Tibial nerve (tissue), 4 donors: Measurements from ENCODE around the gene TFEB. TPM values are rescaled to one million over a fixed set of nuclear protein-coding genes. Genes with fewer than 3 reads are reported as not detected.

Experiments
- DNase-seq, 2 donors: peaks; one replicate each; pipeline ENCODE4 v3.0.0-alpha.2; 2019; ENCODE audit warnings: low spot score in 2 of 2
- H3K27ac ChIP-seq, 4 donors: fragments of 200-600 bp; sonication (generic) in 3 of 4; one replicate each; pipeline ENCODE4 v1.5.1; 2017 to 2019; ENCODE audit warnings: mild to moderate bottlenecking in 1 of 4
- H3K27me3 ChIP-seq, 2 donors: fragments of 200-600 bp; sonication (generic) in 1 of 2; one replicate each; pipeline versions ENCODE4 v1.5.1 to v1.6.0; 2017 to 2019
- H3K36me3 ChIP-seq, 3 donors: fragments of 200-600 bp; sonication (generic); one replicate each; pipeline ENCODE4 v1.5.1; 2018 to 2019
- H3K4me1 ChIP-seq, 4 donors: fragments of 200-600 bp; sonication (generic) in 3 of 4; one replicate each; pipeline ENCODE4 v1.5.1; 2017 to 2019
- H3K4me3 ChIP-seq, 4 donors: fragments of 200-600 bp; sonication (generic) in 3 of 4; one replicate each; pipeline ENCODE4 v1.5.1; 2017 to 2019; ENCODE audit warnings: mild to moderate bottlenecking in 1 of 4, moderate library complexity in 1 of 4
- H3K9me3 ChIP-seq, 4 donors: fragments of 200-600 bp; sonication (generic) in 3 of 4; one replicate each; pipeline ENCODE4 v1.5.1; 2017 to 2019
- EP300 ChIP-seq, 2 donors: sonication (generic); formaldehyde crosslinking; IDR thresholded peaks; one replicate each; pipeline ENCODE4 v1.6.1; 2017; ENCODE audit warnings: antibody characterized with exemption in 2 of 2, mild to moderate bottlenecking in 1 of 2
- POLR2A ChIP-seq, 2 donors: fragments of 450-650 bp; IDR thresholded peaks; one replicate each; pipeline ENCODE4 v1.6.1; 2017; ENCODE audit warnings: antibody characterized with exemption in 2 of 2, mild to moderate bottlenecking in 2 of 2, moderate library complexity in 2 of 2
- WGBS, 2 donors: methylation state at CpG; one replicate each; pipeline ENCODE4 v1.1.5; 2018; 5-methylcytosine and 5-hydroxymethylcytosine counted together
- total RNA-seq, 4 donors: library from RNA; depleted of rRNA; stranded (reverse); fragments of >200 nt; gene quantifications; one replicate each; pipeline ENCODE4 v1.1.0, GENCODE V29; 2016
- TF ChIP-seq, protein P1 (sequence below), 5 experiments: fragments of 200-600 bp in 3 of 5; fragments of 450-650 bp in 2 of 5; sonication (generic) in 3 of 5; IDR thresholded peaks; one replicate each; pipeline ENCODE4 v1.5.1; 2016 to 2019; ENCODE audit warnings: antibody characterized with exemption in 5 of 5, mild to moderate bottlenecking in 3 of 5, moderate library complexity in 2 of 5

Gene TFEB
- total RNA-seq, 4 donors from 2014 or later: 19.2 to 28.8 (median 20.6) TPM

DNA sequence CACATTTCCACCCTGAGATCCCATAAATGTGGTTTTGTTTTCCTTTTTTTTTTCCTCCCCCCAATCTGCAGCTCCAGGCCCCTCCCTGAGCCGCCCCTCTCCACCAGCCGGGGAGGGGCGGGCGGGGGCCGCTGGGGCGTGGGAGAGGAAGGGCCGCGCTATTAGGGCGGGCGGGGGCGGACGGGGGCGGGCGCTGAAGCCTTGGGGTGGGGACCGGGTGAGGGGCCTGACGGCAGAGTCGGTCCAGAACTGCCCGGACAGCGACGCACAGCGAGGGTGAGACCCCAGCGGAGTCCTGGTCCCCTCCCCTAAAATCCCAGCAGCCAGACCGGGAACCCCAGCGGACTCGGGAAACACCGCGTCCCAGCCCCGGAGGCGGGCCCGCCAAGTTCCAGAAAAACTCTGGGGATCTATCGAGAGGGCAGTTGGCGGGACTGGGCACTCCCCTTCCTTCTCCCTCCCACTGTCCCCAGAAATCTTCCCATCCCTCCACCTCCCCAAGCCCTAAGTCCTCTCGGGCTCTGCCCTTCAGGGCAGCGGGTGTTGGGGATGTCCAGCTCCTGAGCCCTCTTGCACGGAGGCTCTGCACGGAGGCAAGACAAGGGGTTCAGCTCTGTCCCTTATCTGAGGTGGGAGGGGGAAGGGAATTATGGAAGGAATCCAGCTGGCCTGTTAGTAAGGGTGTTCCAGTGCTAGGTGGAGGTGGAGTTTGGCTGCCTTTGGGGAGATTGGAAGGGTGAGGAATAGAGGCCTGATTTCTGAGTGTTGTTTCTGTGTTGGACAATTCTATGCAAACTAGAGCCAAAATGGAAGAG, 45.4 kb upstream of the TFEB start, which contains the start of gene PRICKLE4:
TSS of gene PRICKLE4 (plus strand) at position 232 of the 815 bp plus-strand sequence. CDS start 2,692 bp downstream, outside the sequence.
- peak in 1 of 2 donors; percentile 42 for DNase-seq
- TF ChIP-seq POLR2A (IDR thresholded peaks at IDR 0.05) (no peak), EP300 (IDR thresholded peaks at IDR 0.05) (no peak)
- TF ChIP-seq, protein P1, sequence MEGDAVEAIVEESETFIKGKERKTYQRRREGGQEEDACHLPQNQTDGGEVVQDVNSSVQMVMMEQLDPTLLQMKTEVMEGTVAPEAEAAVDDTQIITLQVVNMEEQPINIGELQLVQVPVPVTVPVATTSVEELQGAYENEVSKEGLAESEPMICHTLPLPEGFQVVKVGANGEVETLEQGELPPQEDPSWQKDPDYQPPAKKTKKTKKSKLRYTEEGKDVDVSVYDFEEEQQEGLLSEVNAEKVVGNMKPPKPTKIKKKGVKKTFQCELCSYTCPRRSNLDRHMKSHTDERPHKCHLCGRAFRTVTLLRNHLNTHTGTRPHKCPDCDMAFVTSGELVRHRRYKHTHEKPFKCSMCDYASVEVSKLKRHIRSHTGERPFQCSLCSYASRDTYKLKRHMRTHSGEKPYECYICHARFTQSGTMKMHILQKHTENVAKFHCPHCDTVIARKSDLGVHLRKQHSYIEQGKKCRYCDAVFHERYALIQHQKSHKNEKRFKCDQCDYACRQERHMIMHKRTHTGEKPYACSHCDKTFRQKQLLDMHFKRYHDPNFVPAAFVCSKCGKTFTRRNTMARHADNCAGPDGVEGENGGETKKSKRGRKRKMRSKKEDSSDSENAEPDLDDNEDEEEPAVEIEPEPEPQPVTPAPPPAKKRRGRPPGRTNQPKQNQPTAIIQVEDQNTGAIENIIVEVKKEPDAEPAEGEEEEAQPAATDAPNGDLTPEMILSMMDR (IDR thresholded peaks at IDR 0.05): no peak
- Histone ChIP-seq H3K4me3 (peak within 1 kb of the TSS; percentile 58 to 89 (median 70)), H3K9me3 (no peaks in the 10 kb centered on the region), H3K4me1 (peaks cover 2 to 67% (median 28%) of the 10 kb centered on the region in 4 donors), H3K27ac (peak within 1 kb of the TSS; percentile 73 to 91 (median 80)), H3K36me3 (peaks cover 0 to 19% (median 0%) of the 10 kb centered on the region in 3 donors), H3K27me3 (no peaks in the 10 kb centered on the region)
- WGBS, 2 donors: 1% methylated on average over 22 to 31 of the region's 36 CpGs

DNA sequence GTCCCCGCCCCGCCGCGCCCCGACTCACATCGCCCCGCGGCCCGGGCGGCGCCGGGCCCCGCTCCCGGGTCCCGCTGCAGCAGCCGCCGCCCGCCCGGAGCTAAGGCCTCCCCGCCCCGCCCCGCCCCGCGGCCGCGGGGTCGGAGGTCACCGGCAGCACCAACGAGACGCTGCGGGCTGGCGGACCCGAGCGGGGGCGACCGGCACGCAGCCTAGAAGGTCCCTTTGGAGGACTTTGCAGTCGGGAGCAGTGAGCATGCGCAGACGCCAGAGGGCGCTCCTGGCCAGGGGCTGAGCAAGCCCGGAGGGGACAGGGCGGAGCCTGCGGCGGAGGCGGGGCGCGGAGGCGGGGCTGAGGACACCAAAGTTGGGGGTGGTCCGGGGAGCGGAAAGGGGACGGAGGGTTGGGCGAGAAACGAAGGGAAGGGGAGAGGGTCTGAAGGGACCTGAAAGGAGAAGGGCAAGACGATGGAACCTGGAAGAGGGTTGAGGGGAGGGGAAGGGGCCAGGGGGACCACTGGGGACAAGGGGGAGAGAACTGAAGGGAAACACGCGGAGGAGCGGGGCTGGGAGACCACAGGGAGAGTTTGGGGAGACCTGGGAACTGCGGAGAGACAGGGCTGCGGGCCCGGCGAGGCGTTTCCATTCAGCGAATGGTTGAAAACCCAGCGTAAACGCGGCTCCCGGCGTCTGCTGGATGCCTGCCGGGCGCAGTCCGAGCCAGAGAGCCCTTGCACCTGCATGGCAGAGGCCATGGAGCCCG, 44.6 kb upstream of the TFEB start, which contains the start of gene FRS3:
TSS of gene FRS3 (minus strand) at position 113 of the 763 bp plus-strand sequence. CDS start 2,913 bp downstream, outside the sequence.
- no peaks in the 10 kb centered on the region for H3K9me3 ChIP-seq
- peaks cover 0 to 27% (median 0%) of the 10 kb centered on the region in 3 donors for H3K36me3 ChIP-seq
- TF ChIP-seq, protein P1 (IDR thresholded peaks at IDR 0.05): peak; percentile 95 to 99 (median 98)
- TF ChIP-seq EP300 (IDR thresholded peaks at IDR 0.05) (peak; percentile 16 to 79), POLR2A (IDR thresholded peaks at IDR 0.05) (peak in 1 of 2 donors; percentile 49)
- H3K4me1 ChIP-seq: peaks cover 0 to 59% (median 23%) of the 10 kb centered on the region in 4 donors
- 0% methylated on average over 43 to 48 of the region's 73 CpGs for WGBS, 2 donors
- H3K4me3 ChIP-seq: peak within 1 kb of the TSS; percentile 58 to 89 (median 70)
- H3K27ac ChIP-seq: peak within 1 kb of the TSS; percentile 73 to 91 (median 80)
- peak; percentile 94 to 96 for DNase-seq
- no peaks in the 10 kb centered on the region for H3K27me3 ChIP-seq

DNA sequence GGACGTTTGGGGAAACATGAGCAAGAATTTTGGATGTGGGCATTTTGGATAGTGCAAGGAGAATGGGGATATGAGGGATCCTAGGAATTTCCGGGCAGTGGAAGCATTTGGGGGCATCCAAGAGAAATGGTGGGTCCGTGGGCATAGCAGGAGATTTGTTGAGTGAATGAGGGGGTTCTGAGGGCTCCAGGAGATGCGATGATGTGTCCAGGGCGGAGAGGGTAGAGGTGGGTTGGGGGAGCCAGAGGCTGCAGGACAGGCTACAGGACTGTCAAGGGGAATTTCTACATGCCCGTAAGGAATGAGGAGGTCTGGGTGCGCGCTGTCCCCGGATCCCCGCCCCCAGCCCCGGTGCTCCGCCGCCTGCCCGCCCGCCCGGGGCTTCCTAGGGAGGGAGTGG, 43.9 kb upstream of the TFEB start:
- H3K9me3 ChIP-seq: no peaks in the 10 kb centered on the region
- no peaks in the 10 kb centered on the region for H3K27me3 ChIP-seq
- H3K27ac ChIP-seq: peak overlapping the region in 3 of 4 donors; percentile 36 to 91 (median 60)
- 1 to 2% methylated on average over 12 to 16 of the region's 16 CpGs for WGBS, 2 donors
- peaks cover 0 to 33% (median 0%) of the 10 kb centered on the region in 3 donors for H3K36me3 ChIP-seq
- peak overlapping the region; percentile 58 to 89 (median 61) for H3K4me3 ChIP-seq
- no peak for DNase-seq
- TF ChIP-seq POLR2A (IDR thresholded peaks at IDR 0.05): no peak
- H3K4me1 ChIP-seq: peaks cover 0 to 53% (median 18%) of the 10 kb centered on the region in 4 donors

DNA sequence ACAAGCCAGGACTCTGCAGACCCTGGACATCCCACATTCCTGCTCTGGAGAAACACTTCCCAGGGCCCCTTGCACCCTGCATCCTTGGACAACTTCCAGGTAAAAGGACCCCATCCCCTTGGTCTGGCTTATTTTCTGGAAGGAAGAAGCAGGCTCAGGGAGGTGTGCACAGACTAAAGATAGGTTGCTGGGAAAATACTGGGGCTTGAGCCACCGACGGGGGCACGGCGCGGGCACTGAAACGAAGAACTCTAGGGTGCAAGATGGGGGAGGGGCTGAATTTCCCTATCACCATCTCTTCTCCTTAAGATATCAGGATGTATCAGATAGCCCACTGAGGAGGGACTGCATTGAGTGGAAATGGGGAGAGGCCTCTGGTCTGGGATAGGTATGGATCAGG, 43.5 kb upstream of the TFEB start:
- TF ChIP-seq POLR2A (IDR thresholded peaks at IDR 0.05) (no peak), EP300 (IDR thresholded peaks at IDR 0.05) (no peak)
- TF ChIP-seq, protein P1 (IDR thresholded peaks at IDR 0.05): no peak
- DNase-seq: no peak
- Histone ChIP-seq H3K9me3 (no peaks in the 10 kb centered on the region), H3K4me1 (peaks cover 0 to 48% (median 17%) of the 10 kb centered on the region in 4 donors), H3K27me3 (no peaks in the 10 kb centered on the region), H3K27ac (peak overlapping the region in 2 of 4 donors; percentile 60 to 91), H3K4me3 (peak overlapping the region; percentile 58 to 89 (median 61)), H3K36me3 (peaks cover 0 to 37% (median 0%) of the 10 kb centered on the region in 3 donors)
- 19 to 38% methylated on average over 6 of the region's 6 CpGs for WGBS, 2 donors

DNA sequence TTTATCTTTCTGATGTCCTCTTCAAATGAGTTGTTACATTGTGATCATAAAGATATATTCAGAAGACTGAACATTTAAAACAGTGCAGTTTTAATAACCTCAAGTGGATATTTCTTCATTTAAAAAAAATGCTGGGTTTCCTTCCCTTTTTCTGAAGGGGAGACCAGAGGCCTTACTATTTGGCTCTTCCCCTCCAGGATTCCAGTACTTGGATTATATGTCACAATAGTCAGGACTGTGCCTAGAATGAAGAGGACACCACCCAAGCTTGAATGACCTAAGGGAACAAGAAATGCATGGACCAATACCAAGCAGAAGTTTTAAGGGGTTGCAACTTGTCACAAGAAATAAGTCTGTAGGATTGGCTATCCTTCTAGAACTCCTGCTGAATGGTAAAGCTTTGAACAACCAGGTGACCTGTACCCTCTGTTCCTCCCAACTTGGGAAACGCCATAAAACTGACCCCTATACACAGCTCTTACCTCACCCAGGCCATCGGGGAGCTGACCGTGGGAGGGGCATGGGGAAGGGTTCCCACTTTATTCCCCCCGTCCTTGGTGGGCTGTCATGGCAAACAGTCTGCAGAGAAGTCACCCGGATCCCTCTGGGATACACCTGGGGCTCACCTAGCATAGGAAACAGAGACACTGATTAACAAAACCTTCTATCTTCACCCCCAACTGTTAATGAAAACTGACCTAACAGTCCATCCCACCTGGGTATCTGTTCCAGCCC, 42.3 kb upstream of the TFEB start:
- H3K36me3 ChIP-seq: peaks cover 0 to 46% (median 0%) of the 10 kb centered on the region in 3 donors
- TF ChIP-seq POLR2A (IDR thresholded peaks at IDR 0.05) (no peak), EP300 (IDR thresholded peaks at IDR 0.05) (no peak)
- TF ChIP-seq, protein P1 (IDR thresholded peaks at IDR 0.05): no peak
- 91 to 94% methylated on average over 5 of the region's 5 CpGs for WGBS, 2 donors

More for the DNA sequence above, 42.3 kb upstream of the TFEB start:
- no peaks in the 10 kb centered on the region for H3K9me3 ChIP-seq
- peaks cover 0 to 36% (median 17%) of the 10 kb centered on the region in 4 donors for H3K4me1 ChIP-seq
- H3K4me3 ChIP-seq: no peak overlapping the region
- no peak for DNase-seq
- H3K27ac ChIP-seq: no peak overlapping the region
- H3K27me3 ChIP-seq: no peaks in the 10 kb centered on the region
